Stomach (tissue), 9 donors: ENCODE measurements around the gene RUFY3. TPM values are rescaled to one million over a fixed set of nuclear protein-coding genes. Genes with fewer than 3 reads are reported as not detected.
"Not testable (repeated sequence)": the region's sequence is repeated elsewhere in the genome, so short reads cannot be mapped to it uniquely, and the experiment has no call there.

ENCODE experiments used
- DNase-seq, 2 donors: peaks; one replicate each; pipeline versions ENCODE4 v3.0.0 to v3.0.0-alpha.2; 2013 to 2019
- H3K27ac ChIP-seq, 5 donors: fragments of 200-600 bp in 4 of 5; sonication (generic) in 4 of 5; one replicate each; pipeline ENCODE4 v1.5.1; 2013 to 2019; ENCODE audit warnings: mild to moderate bottlenecking in 1 of 5, moderate library complexity in 1 of 5
- H3K27me3 ChIP-seq, 3 donors: fragments of 200-600 bp; sonication (generic); one replicate each; pipeline ENCODE4 v1.5.1; 2017 to 2019; ENCODE audit warnings: mixed run types in 1 of 3
- H3K36me3 ChIP-seq, 4 donors: fragments of 200-600 bp; sonication (generic); 1 replicate in 3 of 4; 2 replicates in 1 of 4; pipeline ENCODE4 v1.5.1; 2016 to 2019
- H3K4me1 ChIP-seq, 4 donors: fragments of 200-600 bp; sonication (generic); one replicate each; pipeline ENCODE4 v1.5.1; 2016 to 2019
- H3K4me3 ChIP-seq, 4 donors: fragments of 200-600 bp; sonication (generic) in 3 of 4; one replicate each; pipeline ENCODE4 v1.5.1; 2016 to 2019; ENCODE audit warnings: mild to moderate bottlenecking in 1 of 4
- H3K9me3 ChIP-seq, 4 donors: fragments of 200-600 bp; sonication (generic); one replicate each; pipeline ENCODE4 v1.5.1; 2016 to 2019
- CTCF ChIP-seq, 7 experiments: fragments of 450-650 bp in 4 of 7; fragments of 200-600 bp in 3 of 7; sonication (generic) in 3 of 7; IDR thresholded peaks; one replicate each; pipeline ENCODE4 v1.5.1; 2016 to 2019; ENCODE audit warnings: antibody characterized with exemption in 7 of 7, control low read depth in 2 of 7, mild to moderate bottlenecking in 1 of 7
- EP300 ChIP-seq: sonication (generic); formaldehyde crosslinking; IDR thresholded peaks from one replicate; pipeline ENCODE4 v1.6.1; 2017; ENCODE audit warnings: antibody characterized with exemption
- POLR2A ChIP-seq, 4 donors: fragments of 450-650 bp; IDR thresholded peaks; one replicate each; pipeline ENCODE4 v1.6.1; 2016; ENCODE audit warnings: antibody characterized with exemption in 4 of 4, control low read depth in 2 of 4, mild to moderate bottlenecking in 1 of 4, moderate library complexity in 1 of 4
- POLR2AphosphoS5 ChIP-seq, 3 donors: sonication (generic); formaldehyde crosslinking; IDR thresholded peaks; one replicate each; pipeline ENCODE4 v1.6.1; 2016; ENCODE audit warnings: antibody characterized with exemption in 3 of 3
- WGBS, 5 donors: extraction: QIAGEN DNeasy Blood & Tissue Kit in 3 of 5; methylation state at CpG; one replicate each; pipeline versions ENCODE4 v1.1.5 to v1.1.7; 2013 to 2018; 5-methylcytosine and 5-hydroxymethylcytosine counted together
- intact Hi-C: fragments of 100-400 bp; cut with DNase I; formaldehyde crosslinking; loops from one replicate; pipeline ENCODE4 v1.15.1; 2023; ENCODE audit warnings: low total_unique reads
- polyA plus RNA-seq, 3 donors: library from polyadenylated mRNA; stranded (reverse); fragments of 200-250 nt; gene quantifications; one replicate each; pipeline ENCODE4 v1.2.3, GENCODE V29; 2013
- total RNA-seq, 5 donors: library from RNA; depleted of rRNA; stranded (reverse); fragments of >200 nt; gene quantifications; one replicate each; pipeline versions ENCODE4 v1.1.0 to v1.2.3, GENCODE V29; 2014 to 2016
- donor health status: healthy with polysubstance abuse.
- donor health status: Bipolar disorder and iron deficiency.
- donor health status: healthy.

RUFY3 gene
- total and polyA plus RNA-seq, 8 donors, result 13.2 to 120 (median 51.3) TPM

GRCh38 chr4:70728091-70728490 is 6.3 kb downstream of the RUFY3 start:
- 89 to 93% (median 89%) methylated on average over 11 of the region's 11 CpGs for WGBS, 5 donors
- Histone ChIP-seq H3K4me1 (peaks cover 0 to 29% (median 11%) of the 10 kb centered on the region in 4 donors), H3K27ac (no peak overlapping the region), H3K27me3 (no peaks in the 10 kb centered on the region), H3K9me3 (no peaks in the 10 kb centered on the region), H3K36me3 (peaks cover 0 to 7% (median 3%) of the 10 kb centered on the region in 4 donors), H3K4me3 (no peak overlapping the region)
- no peak for TF ChIP-seq POLR2A (IDR thresholded peaks at IDR 0.05)
- no peak for TF ChIP-seq CTCF (IDR thresholded peaks at IDR 0.05)
- TF ChIP-seq EP300, result no peak
- no peak for TF ChIP-seq POLR2AphosphoS5 (IDR thresholded peaks at IDR 0.05)
- intact Hi-C loops, result no loop called here
- no peak for DNase-seq

- H3K36me3 ChIP-seq, intact Hi-C loops, H3K27ac ChIP-seq, H3K4me3 ChIP-seq, H3K9me3 ChIP-seq, H3K27me3 ChIP-seq, DNase-seq: not testable (repeated sequence)
- H3K4me1 ChIP-seq, result peaks cover 8 to 43% (median 24%) of the 10 kb centered on the region in 4 donors
- 91 to 96% (median 94%) methylated on average over 9 of the region's 9 CpGs for WGBS, 5 donors
Measured at GRCh38 chr4:70732878-70733277, 11.1 kb downstream of the RUFY3 start.

GRCh38 chr4:70734168-70734954 is 12.6 kb downstream of the RUFY3 start:
- intact Hi-C loops, result no loop called here
- WGBS, 5 donors, result 1 to 3% (median 2%) methylated on average over 5 of the region's 5 CpGs
- H3K4me3 ChIP-seq, result peak overlapping the region; percentile 30 to 46 (median 40)
- peaks cover 8 to 47% (median 28%) of the 10 kb centered on the region in 4 donors for H3K4me1 ChIP-seq
- peak in 1 of 2 donors; percentile 73 for DNase-seq
- no peaks in the 10 kb centered on the region for H3K9me3 ChIP-seq
- no peaks in the 10 kb centered on the region for H3K27me3 ChIP-seq
- H3K27ac ChIP-seq, result peak overlapping the region; percentile 64 to 87 (median 82)
- H3K36me3 ChIP-seq, result no peaks in the 10 kb centered on the region
- TF ChIP-seq CTCF (IDR thresholded peaks at IDR 0.05) (no peak), POLR2A (IDR thresholded peaks at IDR 0.05) (no peak), POLR2AphosphoS5 (IDR thresholded peaks at IDR 0.05) (peak in 2 of 3 donors; percentile 33 to 41), EP300 (no peak)

- intact Hi-C loops, result no loop called here
- WGBS, 5 donors, result 1 to 16% (median 11%) methylated on average over 3 of the region's 3 CpGs
- Histone ChIP-seq H3K4me1 (peaks cover 8 to 51% (median 31%) of the 10 kb centered on the region in 4 donors), H3K36me3 (no peaks in the 10 kb centered on the region), H3K27ac (peak overlapping the region in 4 of 5 donors; percentile 81 to 87 (median 82)), H3K9me3 (no peaks in the 10 kb centered on the region), H3K4me3 (peak overlapping the region; percentile 30 to 46 (median 40)), H3K27me3 (no peaks in the 10 kb centered on the region)
- DNase-seq, result no peak
- TF ChIP-seq POLR2AphosphoS5 (IDR thresholded peaks at IDR 0.05) (no peak), CTCF (IDR thresholded peaks at IDR 0.05) (no peak), EP300 (no peak), POLR2A (IDR thresholded peaks at IDR 0.05) (no peak)
Measured at GRCh38 chr4:70734971-70735370, 13.2 kb downstream of the RUFY3 start.

- H3K36me3 ChIP-seq, H3K27me3 ChIP-seq, H3K4me3 ChIP-seq, intact Hi-C loops, H3K9me3 ChIP-seq: not testable (repeated sequence)
- peak; percentile 46 to 62 for DNase-seq
- peak overlapping the region in 3 of 5 donors; percentile 82 to 87 (median 82) for H3K27ac ChIP-seq
- 25 to 47% (median 38%) methylated on average over 2 of the region's 2 CpGs for WGBS, 5 donors
- peak in 2 of 7 experiments; percentile 14 to 15 for TF ChIP-seq CTCF (IDR thresholded peaks at IDR 0.05)
- peaks cover 8 to 59% (median 35%) of the 10 kb centered on the region in 4 donors for H3K4me1 ChIP-seq
Measured at GRCh38 chr4:70735915-70736314, 14.2 kb downstream of the RUFY3 start.
